Ovary (tissue), 3 donors: ENCODE measurements around the gene CLIC3.

Source experiments
- CTCF ChIP-seq, 3 donors: fragments of 450-650 bp in 2 of 3; fragments of 200-600 bp in 1 of 3; IDR thresholded peaks; one replicate each; pipeline versions ENCODE4 v1.5.1 to v1.8.0; 2016 to 2022; ENCODE audit warnings: antibody characterized with exemption in 3 of 3, mild to moderate bottlenecking in 1 of 3
- EP300 ChIP-seq: sonication (generic); formaldehyde crosslinking; IDR thresholded peaks from one replicate; pipeline ENCODE4 v1.6.1; 2017; ENCODE audit warnings: antibody characterized with exemption
- POLR2A ChIP-seq: fragments of 450-650 bp; IDR thresholded peaks from one replicate; pipeline ENCODE4 v1.6.1; 2017; ENCODE audit warnings: antibody characterized with exemption, mild to moderate bottlenecking, moderate library complexity
- donor health status: DM: no; HTN: no; CAD: no.

- TF ChIP-seq CTCF (IDR thresholded peaks at IDR 0.05) (no peak), POLR2A (no peak), EP300 (no peak)
Measured at GRCh38 chr9:137030538-137031527, 34.5 kb upstream of the CLIC3 start.
